Measurements from ENCODE around the gene PCARE. TPM values are rescaled to one million over a fixed set of nuclear protein-coding genes. Genes with fewer than 3 reads are reported as not detected.

The PCARE gene
- total and polyA plus RNA-seq, 2 experiments from 2014 or later: not detected

GRCh38 chr2:29055601-29056000, 18.7 kb downstream of the PCARE start:
- no peaks in the 10 kb centered on the region for H3K9me3 Mint-ChIP-seq
- H4K20me1 ChIP-seq (replicated peaks; ENCODE audit: insufficient read depth): no peaks in the 10 kb centered on the region
- no peak overlapping the region for H3K4me2 ChIP-seq
- no peak overlapping the region for H3K27ac ChIP-seq (ENCODE audit: low read depth)
- H3K9me2 ChIP-seq (ENCODE audit: insufficient read depth): no peaks in the 10 kb centered on the region
- DNase-seq (ENCODE audit: low spot score) (no peak), ATAC-seq (no peak)
- H2AFZ ChIP-seq: no peak overlapping the region
- H3K27me3 Mint-ChIP-seq (ENCODE audit: insufficient read depth, low read depth, poor library complexity): peaks cover 10% of the 10 kb centered on the region
- H3K4me1 ChIP-seq (ENCODE audit: insufficient read depth): peaks cover 10% of the 10 kb centered on the region
- H3K27me3 ChIP-seq (ENCODE audit: insufficient read depth): no peaks in the 10 kb centered on the region
- H3K4me3 ChIP-seq: no peak overlapping the region
- no peaks in the 10 kb centered on the region for H3K36me3 Mint-ChIP-seq (ENCODE audit: low read depth)
- no peak for TF ChIP-seq EZH2 (IDR thresholded peaks at IDR 0.05; ENCODE audit: low read depth, unreplicated experiment)
- TF ChIP-seq CREB1 (CRISPR knock-in tag; IDR thresholded peaks at IDR 0.05; ENCODE audit: low read depth): no peak
- TF ChIP-seq, protein P1, sequence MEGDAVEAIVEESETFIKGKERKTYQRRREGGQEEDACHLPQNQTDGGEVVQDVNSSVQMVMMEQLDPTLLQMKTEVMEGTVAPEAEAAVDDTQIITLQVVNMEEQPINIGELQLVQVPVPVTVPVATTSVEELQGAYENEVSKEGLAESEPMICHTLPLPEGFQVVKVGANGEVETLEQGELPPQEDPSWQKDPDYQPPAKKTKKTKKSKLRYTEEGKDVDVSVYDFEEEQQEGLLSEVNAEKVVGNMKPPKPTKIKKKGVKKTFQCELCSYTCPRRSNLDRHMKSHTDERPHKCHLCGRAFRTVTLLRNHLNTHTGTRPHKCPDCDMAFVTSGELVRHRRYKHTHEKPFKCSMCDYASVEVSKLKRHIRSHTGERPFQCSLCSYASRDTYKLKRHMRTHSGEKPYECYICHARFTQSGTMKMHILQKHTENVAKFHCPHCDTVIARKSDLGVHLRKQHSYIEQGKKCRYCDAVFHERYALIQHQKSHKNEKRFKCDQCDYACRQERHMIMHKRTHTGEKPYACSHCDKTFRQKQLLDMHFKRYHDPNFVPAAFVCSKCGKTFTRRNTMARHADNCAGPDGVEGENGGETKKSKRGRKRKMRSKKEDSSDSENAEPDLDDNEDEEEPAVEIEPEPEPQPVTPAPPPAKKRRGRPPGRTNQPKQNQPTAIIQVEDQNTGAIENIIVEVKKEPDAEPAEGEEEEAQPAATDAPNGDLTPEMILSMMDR (conservative IDR thresholded peaks at IDR 0.05; ENCODE audit: low read depth in 2 of 2): no peak
- no peak for TF ChIP-seq JUNB (IDR thresholded peaks at IDR 0.05; ENCODE audit: unreplicated experiment)
- no peaks in the 10 kb centered on the region for H3K79me2 ChIP-seq (replicated peaks; ENCODE audit: insufficient read depth)
- no peaks in the 10 kb centered on the region for H3K36me3 ChIP-seq (ENCODE audit: insufficient read depth)
- H3K4me3 Mint-ChIP-seq: no peak overlapping the region
- no peaks in the 10 kb centered on the region for H3F3A ChIP-seq (replicated peaks; ENCODE audit: low read depth)
- peaks cover 24% of the 10 kb centered on the region for H3K4me1 Mint-ChIP-seq
- no peak overlapping the region for H3K27ac Mint-ChIP-seq

GRCh38 chr2:29054430-29054829, 19.9 kb downstream of the PCARE start:
- ATAC-seq: no peak
- Histone ChIP-seq H3K4me2 (no peak overlapping the region), H2AFZ (no peak overlapping the region), H4K20me1 (replicated peaks; ENCODE audit: insufficient read depth) (no peaks in the 10 kb centered on the region), H3K27me3 (ENCODE audit: insufficient read depth) (no peaks in the 10 kb centered on the region), H3F3A (replicated peaks; ENCODE audit: low read depth) (no peaks in the 10 kb centered on the region), H3K79me2 (replicated peaks; ENCODE audit: insufficient read depth) (no peaks in the 10 kb centered on the region), H3K27ac (ENCODE audit: low read depth) (peak overlapping the region; percentile 55; the same call in 1 of the 2 replicates), H3K9me2 (ENCODE audit: insufficient read depth) (no peaks in the 10 kb centered on the region), H3K4me1 (ENCODE audit: insufficient read depth) (peaks cover 10% of the 10 kb centered on the region), H3K36me3 (ENCODE audit: insufficient read depth) (no peaks in the 10 kb centered on the region), H3K4me3 (no peak overlapping the region)
- Mint-ChIP-seq H3K27me3 (ENCODE audit: insufficient read depth, low read depth, poor library complexity) (peaks cover 9% of the 10 kb centered on the region), H3K9me3 (no peaks in the 10 kb centered on the region), H3K36me3 (ENCODE audit: low read depth) (no peaks in the 10 kb centered on the region), H3K27ac (0 out of 2 replicates have a peak overlapping the region, but pooled peaks have one; percentile 51), H3K4me3 (no peak overlapping the region), H3K4me1 (peaks cover 24% of the 10 kb centered on the region)
- DNase-seq (ENCODE audit: low spot score): no peak
- TF ChIP-seq STAT1 (IDR thresholded peaks at IDR 0.05; ENCODE audit: unreplicated experiment) (no peak), ZNF114 (CRISPR knock-in tag; IDR thresholded peaks at IDR 0.05) (no peak), EZH2phosphoT487 (IDR thresholded peaks at IDR 0.05; ENCODE audit: unreplicated experiment) (no peak), CREB1 (CRISPR knock-in tag; IDR thresholded peaks at IDR 0.05; ENCODE audit: low read depth) (no peak), NANOG (IDR thresholded peaks at IDR 0.05; ENCODE audit: borderline replicate concordance) (no peak), ZNF331 (CRISPR knock-in tag; IDR thresholded peaks at IDR 0.05; ENCODE audit: low read depth) (no peak), EZH2 (IDR thresholded peaks at IDR 0.05; ENCODE audit: low read depth, unreplicated experiment) (no peak), JUNB (IDR thresholded peaks at IDR 0.05; ENCODE audit: unreplicated experiment) (no peak), POLR2AphosphoS5 (IDR thresholded peaks at IDR 0.05; ENCODE audit: low read depth) (no peak), ETS1 (IDR thresholded peaks at IDR 0.05) (no peak)
- TF ChIP-seq, protein P2, sequence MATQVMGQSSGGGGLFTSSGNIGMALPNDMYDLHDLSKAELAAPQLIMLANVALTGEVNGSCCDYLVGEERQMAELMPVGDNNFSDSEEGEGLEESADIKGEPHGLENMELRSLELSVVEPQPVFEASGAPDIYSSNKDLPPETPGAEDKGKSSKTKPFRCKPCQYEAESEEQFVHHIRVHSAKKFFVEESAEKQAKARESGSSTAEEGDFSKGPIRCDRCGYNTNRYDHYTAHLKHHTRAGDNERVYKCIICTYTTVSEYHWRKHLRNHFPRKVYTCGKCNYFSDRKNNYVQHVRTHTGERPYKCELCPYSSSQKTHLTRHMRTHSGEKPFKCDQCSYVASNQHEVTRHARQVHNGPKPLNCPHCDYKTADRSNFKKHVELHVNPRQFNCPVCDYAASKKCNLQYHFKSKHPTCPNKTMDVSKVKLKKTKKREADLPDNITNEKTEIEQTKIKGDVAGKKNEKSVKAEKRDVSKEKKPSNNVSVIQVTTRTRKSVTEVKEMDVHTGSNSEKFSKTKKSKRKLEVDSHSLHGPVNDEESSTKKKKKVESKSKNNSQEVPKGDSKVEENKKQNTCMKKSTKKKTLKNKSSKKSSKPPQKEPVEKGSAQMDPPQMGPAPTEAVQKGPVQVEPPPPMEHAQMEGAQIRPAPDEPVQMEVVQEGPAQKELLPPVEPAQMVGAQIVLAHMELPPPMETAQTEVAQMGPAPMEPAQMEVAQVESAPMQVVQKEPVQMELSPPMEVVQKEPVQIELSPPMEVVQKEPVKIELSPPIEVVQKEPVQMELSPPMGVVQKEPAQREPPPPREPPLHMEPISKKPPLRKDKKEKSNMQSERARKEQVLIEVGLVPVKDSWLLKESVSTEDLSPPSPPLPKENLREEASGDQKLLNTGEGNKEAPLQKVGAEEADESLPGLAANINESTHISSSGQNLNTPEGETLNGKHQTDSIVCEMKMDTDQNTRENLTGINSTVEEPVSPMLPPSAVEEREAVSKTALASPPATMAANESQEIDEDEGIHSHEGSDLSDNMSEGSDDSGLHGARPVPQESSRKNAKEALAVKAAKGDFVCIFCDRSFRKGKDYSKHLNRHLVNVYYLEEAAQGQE (IDR thresholded peaks at IDR 0.05; ENCODE audit: unreplicated experiment): no peak
- TF ChIP-seq, protein P1 (conservative IDR thresholded peaks at IDR 0.05; ENCODE audit: low read depth in 2 of 2): no peak
